Measurements from ENCODE around the gene C18orf63.
A peak's percentile ranks its signal among the peaks of the same experiment; 100 is the strongest.

C18orf63 gene

DNA sequence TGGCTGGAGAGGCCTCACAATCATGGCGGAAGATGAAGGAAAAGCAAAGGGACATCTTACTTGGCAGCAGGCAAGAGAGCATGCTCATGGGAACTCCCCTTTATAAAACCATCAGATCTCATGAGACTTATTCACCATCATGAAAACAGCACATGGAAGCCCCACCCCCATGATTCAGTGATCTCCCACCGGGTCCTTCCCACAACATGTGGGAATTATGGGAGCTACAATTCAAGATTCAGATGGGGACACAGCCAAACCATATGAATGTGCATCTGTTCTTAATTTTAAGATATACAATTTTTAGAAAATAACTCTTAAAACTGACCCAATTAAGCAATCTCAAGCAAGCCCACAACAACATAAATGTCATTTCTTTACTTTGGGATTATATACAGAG is 12.6 kb downstream of the C18orf63 start:
- no peak for DNase-seq (ENCODE audit: low read depth)

DNA sequence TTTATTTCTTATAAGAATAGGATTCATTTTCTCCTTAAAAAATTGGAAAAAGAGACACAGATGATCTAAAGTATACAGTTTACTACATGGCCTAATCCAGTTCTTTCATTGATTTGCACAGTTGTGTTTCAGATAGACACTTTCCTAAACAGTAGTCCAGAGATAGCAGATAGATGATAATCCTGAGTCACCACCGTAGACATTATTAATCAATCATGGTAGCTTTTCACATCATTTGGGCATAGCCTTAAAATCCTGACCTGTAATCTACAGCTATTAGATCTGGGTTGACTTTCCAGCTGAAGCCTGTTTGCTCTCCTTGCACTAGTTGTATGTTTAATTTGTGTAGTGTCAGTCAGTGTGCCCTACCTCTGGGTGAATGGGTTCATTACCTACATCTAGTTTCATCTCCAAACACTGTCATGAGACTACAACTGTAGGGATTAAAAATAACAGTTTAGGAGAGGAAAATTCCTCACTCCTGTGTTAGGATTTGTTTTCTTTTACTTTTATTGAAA is 14.1 kb downstream of the C18orf63 start:
- no peak for DNase-seq (ENCODE audit: low read depth)

DNA sequence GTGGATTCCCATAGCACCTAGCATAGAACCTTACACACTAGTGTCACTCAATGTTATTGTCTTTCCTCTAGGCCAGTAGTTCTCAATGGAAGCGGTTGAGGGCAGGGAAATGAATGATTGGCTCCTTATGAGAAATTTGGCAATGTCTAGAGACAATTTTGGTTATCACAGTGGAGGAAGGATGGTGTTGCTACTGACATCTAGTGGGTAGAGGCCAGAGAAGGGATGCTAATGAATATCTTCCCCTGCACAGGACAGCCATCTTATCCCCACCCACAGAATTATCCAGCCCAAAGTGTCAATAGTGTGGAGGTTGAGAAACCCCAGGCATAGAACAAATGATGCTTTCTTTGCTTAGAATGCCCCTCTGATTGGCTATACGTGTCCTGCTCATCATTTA is 15.8 kb downstream of the C18orf63 start:
- no peak for DNase-seq (ENCODE audit: low read depth)

DNA sequence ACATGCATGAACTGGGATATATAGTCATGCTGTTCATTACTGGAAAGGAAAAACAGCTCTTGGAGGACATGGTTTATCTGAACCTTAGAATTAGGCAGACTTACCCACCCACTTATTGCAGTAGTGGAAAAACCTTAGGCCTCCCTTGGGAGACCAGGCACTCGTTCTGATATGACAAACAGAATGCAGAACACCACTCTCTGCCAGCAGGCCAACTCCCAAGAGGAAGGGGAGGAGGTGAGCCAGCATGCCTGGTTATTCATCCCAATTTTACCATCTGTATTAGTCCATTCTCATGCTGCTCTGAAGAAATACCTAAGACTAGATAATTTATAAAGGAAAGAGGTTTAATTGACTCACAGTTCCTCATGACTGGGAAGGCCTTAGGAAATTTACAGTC is 17.5 kb downstream of the C18orf63 start:
- no peak for DNase-seq (ENCODE audit: low read depth)

DNA sequence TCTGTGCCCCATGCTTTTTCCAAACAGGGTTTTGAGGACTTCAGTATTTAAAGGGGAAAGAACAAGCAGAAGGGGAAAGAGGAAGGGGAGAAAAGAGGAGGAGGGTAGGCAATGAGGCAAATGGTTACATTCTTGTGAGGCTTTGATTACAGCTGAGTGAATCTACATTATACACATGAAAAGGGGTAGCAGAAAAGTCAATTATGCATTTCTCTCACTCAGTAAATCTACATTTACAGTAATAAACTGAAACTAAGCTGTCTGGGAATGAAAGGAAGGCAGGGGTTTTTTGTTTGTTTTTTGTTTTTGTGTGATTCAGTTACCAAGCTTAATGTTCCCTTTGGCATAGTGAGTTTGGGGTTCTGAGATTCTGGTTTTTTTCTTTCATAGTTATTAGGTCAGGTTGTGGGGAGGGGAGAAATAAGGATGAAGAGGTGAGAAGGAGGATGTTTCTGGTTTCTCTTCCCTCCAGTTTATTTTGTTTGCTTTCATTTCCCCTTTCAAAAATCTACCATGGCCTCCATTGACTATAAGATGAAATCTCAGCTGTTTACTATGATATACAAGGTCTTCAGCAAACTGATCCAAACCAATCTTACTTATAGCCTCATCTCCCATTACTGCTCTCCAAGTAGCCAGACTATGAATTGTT is 18.7 kb downstream of the C18orf63 start:
- DNase-seq (ENCODE audit: low read depth), result no peak

DNA sequence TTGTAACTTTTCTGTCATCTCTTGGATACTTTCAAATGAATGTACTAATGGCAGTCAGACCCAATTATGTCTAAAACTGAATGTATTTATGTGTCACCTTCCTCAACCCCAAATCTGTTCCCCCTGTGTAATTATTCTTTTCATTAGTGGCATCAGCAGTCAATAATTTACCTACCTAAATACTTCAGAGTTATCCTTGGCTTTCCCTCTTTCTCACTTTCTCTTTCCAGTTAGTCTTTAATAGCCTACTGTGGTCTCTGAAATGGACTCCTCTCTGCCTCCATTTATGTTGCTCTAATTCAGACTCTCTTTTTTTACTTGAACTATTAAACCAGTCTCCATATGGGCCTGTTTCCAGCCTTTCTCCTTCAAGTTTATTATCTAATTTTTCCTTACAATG is 21.0 kb downstream of the C18orf63 start:
- no peak for DNase-seq (ENCODE audit: low read depth)

DNA sequence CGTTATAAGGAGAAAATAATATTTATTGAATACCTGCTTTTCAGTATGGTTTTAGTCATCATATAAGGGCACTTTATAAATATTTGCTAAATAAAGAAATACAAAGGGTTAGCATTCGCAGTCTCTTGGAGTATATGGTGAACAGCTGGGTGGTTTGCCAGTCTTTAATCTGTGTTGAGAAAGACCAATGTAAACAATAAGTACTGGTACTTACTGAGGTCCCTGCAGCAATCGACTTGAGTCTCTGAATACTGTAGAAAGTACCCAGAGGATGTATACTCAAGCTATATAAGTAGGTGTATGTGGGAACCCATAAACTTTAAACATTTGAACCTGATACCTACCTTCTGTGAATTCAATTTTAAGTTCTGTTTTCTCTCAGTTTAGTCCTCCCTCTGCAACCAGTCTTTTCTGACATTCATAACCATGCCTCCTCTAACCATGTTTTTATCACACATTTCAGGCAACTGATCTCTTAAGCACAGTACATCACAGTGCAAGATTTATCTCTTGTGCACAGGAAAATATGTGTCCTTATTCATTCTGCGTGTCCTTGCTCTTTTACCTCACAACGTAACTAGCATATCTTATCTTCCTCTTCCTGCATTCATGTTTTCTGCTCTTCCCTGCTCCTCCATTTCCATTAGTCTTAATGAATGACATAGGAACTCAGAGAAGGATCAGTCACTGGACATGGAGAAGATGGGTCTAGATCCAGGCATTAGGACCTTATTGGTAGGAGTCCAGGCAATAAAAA is 21.7 kb downstream of the C18orf63 start:
- DNase-seq (ENCODE audit: low read depth), result no peak

DNA sequence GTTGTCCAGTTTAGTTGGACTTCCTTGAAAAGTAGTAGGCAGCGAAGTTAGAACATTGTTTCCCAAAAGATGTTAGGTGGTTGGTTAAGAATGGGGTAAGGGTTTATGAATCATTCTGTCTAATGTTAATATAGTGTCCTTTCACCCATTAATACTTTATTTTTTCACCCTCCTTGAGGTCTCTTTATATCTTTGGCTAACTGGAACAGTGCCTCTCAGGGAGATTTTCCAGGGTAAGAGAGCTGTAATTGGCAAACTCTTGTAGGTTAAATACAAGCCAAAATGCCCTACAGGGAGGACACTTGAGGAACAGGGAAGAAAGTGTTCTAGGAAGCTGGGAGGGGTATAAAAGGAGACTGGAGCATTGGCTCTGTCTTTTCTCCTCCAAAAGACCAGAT is 22.3 kb downstream of the C18orf63 start:
- DNase-seq (ENCODE audit: low read depth), result no peak

DNA sequence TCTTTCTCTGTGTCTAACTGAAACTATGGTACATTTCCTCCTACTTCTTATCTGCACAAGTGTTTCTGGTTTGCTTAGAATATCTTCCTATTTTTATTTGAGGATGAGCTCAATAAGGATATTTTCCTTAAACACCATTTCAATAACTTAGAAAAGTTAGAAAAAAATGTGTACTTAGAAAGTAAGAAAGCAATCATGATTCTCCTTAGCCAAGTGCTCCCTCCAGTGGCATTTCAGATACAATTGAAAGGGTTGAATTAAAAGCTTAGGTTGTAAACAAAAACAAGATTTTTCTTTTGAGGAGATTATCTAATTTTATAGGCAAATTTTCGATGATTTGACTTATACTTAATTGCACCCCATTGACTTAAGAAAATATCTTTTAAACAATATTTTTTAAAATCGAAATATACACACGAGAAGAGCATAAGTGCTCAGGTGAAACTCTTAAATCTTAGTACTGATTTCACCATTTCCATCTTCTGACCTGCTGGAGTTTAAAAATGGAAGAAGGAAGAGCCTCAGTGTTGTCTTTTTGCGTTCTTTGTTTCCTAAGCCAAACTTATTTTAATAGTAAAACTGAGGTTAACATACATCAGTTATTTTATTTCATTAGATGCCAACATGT is 26.9 kb downstream of the C18orf63 start:
- DNase-seq (ENCODE audit: low read depth), result no peak

DNA sequence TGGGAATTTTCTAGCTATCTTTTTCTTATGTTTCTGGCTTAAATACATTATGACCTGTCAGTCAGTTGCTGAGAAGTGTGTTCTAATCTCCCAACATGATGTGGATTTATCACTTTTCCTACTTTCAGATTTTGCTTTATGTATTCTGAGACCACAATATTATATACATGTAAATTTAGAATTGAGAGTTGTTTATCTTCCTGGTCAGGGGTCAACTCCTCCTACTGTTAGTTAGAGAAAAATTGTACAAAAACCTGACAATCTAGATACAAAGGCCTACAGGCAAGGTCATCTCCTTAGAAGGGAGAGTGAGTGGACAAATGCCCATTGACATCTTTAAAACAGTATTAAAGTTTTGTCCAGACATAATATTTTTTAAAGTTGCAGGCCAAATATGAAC is 30.6 kb downstream of the C18orf63 start:
- DNase-seq (ENCODE audit: low read depth), result no peak

DNA sequence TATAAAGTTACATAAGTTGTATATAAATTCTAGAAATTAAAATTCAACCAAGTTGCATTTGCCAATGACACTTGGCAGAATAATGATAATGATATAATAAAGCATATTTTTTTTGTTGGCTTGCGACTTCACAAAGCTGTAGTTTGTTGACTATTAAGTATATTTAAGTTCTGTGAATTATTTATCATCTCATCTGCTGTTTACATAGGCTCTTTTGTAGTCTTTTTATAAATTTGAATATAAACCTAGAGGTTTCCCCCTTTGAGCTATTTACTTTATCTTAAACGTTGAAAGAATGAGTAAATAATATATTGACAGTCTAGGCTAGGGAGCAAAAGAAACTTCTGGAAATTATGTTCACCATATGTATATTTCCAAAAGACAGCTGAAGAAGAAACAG is 32.9 kb downstream of the C18orf63 start:
- no peak for DNase-seq (ENCODE audit: low read depth)

DNA sequence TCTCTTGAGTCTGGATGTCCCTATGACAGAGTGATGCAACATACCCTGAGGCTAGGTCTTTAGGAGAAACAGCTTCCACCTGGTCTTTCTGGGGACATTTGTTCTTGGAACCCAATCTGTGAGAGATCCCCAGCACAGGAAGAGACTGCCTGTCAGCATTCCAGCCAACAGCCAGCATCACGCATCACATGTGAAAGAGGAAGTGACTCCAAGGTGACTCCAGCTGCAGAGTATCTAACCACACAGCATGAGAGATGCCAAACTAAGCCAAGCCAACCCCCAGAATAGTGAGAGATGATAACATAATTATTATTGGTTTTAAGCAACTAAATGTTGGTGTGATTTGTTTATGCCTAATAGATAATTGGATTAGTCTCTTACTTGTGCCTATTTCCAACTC is 35.7 kb downstream of the C18orf63 start:
- DNase-seq (ENCODE audit: low read depth), result no peak

DNA sequence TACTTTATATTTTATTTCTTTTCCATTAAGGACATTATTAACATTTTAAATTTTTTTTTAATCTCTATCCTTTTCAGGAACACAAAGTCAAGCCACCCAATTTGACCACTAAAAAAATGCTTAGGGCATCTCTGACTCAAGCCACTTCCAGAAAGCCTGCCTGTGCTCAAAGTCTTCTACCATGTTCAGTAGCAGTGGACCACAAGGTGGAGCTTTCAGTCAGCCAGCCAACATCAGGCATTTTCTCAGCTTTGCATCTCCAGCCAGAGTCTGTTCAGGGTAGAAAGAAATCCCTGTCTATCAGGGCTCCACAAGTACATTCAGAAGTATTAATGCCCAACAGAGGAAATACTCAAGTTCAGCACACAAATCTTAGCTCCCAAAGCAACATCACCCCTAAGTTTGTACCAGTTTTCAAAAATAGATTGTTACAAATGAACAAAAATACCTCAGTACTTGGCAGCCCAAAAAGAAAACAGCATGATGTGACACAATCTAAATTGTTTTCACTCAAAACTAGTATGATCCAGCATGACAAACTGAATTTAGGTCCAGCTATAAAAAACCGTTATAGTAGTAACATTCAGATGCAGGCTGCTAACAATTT is 37.6 kb downstream of the C18orf63 start:
- peak; percentile 24 for DNase-seq (ENCODE audit: low read depth)

DNA sequence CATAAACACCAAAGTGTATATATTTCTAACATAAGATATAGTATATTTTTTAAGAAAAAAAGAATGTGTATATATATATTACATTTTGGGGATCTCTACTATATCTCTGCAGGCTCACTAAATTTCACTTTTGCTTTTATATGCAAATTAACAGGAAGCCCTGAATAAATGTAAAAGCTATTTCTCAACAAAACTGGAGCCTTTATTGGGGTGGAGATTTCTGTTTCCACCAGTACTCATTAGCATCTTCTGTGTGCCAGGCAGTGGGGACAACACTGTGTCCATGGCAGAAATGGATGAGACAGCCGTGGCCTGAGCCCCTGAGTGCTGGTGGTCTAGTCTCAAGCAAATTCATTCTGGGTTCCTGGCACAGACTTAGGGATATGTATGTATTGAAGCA is 41.3 kb downstream of the C18orf63 start:
- no peak for DNase-seq (ENCODE audit: low read depth)

DNA sequence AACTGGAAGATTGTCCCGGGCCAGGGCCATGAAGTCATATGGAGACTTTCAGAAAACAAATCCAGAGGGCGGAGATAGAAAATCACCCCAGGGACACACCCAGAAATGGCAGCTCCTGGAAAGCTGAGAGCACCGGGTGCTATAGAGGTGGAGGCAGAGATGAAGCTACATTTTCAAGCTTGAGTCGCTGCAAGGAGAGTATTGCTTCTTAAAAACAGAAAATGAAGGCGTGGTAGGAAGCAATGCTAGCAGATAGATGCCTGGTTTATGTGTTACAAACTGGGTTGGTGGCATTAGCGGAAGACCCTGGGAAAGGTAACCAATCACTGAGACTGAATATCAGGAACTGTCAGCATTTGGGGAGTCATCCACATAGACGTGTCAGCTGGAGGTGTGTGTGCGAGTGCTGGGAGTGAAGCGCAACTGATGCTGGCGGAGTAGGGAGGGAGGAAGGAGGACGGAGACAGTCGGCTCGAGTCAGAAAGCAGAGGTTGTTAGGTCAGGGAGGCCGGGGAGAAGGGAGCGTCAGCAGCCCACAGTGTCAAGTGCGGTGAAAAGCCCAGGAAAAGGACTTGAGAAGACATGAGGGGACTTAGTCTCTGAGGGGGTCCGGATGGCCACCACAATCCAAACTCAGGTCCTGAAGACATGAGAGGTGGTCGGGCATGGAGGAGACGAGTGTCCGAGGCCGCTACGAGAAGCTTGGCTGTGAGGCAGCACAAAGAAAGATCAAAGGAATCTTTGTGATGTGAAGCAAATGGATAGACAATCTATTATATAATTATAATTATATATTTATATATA is 45.4 kb downstream of the C18orf63 start:
- DNase-seq (ENCODE audit: low read depth), result no peak

DNA sequence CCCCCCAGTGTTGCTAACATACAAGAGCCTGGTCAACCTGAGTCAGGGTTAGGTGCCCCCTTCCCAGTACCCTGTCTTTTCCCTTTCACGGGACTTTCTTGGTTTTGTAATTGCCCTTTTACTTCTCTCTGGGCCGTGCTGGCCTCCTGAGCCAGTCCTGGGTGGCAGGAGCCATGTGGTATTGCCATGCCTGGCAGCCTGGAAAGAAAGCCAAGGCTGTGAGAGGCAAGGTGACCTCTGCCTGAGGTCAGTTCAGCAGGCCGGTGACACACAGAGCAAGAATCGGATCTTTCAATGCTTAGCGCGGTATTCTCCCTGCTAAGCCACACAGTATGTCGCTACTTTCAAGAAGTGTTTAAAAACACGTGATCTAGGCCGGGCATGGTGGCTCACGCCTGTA is 52.3 kb downstream of the C18orf63 start:
- DNase-seq (ENCODE audit: low read depth), result no peak

DNA sequence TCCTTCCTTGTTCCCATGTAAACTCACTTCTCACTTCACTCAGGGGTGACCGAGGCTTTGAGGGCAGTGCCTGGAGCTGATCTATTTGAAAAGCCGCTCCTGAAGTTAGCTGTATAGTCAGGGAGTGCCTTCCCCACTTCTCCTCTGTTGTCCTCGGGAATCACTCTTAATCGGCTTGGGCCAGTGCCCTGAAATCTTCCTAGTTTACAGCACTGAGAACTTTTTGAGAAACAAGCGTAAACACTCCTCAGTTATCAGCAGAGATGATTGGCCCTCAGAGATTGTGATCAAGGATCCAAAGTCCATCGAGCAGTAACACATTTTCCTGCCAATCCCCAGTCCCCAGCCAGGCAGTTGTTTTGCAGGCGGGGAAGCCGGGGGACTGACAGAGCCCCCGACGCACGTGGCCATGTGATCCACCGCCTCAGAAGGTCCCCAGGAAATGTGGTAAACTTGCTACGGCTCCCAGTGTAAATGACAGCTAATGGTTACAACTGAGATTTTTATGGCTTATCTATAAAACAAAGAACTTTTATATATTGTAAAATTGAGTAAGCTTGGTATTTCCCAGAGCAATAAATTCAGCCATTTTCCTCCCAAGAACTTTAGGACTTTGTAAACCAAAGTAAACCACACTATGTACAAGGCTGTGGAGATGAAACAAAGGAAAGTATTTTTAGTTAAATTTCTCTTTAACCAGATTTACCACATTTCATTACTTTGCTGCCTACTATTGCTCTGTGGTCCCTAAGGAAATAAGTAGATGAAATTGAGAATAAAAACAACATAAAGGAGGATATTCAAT is 53.5 kb downstream of the C18orf63 start:
- no peak for DNase-seq (ENCODE audit: low read depth)

DNA sequence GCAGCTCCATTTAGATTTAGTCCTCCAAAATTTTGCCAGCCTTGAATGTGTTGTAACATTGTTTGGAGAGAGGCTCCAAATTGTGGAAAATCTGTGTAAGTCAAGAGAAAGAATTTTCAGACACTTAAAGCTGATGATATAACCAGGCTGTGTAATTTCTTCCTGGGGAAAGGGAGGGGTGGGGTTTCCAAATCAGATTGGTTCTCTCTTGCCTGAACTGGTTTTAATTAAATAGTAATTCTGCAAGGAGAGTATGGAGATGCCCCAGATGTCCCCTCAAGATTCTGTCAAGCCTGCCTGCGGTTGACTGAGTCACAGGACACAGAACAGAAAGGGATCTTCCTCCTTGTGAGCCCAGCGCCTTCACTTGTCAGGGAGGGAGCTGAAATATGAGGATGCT is 54.5 kb downstream of the C18orf63 start:
- DNase-seq (ENCODE audit: low read depth), result no peak

DNA sequence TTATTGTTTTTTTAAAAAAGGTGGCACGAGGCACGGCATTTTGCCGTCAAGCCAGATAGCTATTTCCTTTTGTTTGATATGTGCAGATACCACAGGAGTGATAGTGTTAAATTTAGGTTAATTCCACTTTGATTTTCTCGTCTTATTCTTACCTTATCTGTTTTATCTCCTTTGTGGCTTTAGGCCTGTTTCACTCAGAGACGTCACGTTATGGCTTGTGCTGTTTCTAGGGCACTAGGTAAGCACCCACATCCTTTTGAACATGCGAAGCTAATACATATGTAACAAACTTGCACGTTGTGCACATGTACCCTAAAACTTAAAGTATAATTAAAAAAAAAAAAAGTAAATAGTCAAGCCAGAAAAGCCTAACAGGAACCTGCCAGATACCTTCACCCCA is 57.8 kb downstream of the C18orf63 start:
- DNase-seq (ENCODE audit: low read depth), result no peak

DNA sequence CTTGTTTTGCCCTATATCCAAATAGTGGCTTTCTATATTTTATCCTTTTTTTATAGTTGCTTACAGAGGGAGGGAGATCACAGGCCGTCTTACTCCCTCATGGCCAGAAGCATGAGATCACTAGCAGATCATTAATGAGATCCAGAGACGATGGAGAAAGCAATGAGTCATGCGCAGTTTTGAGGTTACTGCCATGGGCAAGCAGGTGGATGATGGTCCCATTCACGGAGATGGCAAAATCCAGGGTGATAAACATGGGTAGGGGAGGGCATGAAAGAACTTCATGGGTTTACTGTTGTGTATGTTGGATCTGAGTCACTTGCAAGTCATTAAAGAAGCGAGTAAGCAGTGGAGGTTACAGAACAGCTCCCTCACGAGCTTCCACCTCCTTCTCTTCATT is 60.4 kb downstream of the C18orf63 start:
- DNase-seq (ENCODE audit: low read depth), result no peak

DNA sequence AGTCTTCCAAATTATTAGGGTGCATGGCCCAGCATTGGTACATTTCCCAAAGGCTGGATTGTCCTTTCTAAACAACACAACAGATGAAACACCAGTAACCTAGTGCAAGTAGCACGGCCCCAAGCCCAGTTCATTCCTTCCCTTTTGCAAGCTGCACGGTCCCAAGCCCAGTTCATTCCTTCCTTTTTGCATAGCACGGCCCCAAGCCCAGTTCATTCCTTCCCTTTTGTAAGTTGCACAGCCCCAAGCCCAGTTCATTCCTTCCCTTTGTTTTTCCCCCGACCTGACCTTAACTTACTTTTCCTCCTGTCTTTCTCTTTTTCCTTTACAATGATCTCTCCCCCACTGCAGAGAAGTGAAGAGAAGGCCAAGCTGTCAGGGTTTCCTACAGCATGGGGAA is 60.9 kb downstream of the C18orf63 start:
- DNase-seq (ENCODE audit: low read depth), result no peak

Measured in CMK (cell line).